Keratinocyte (primary cell): ENCODE measurements around the gene FRMD3. TPM values are rescaled to one million over a fixed set of nuclear protein-coding genes. Genes with fewer than 3 reads are reported as not detected.

Source experiments
- DNase-seq: peaks from one replicate; pipeline ENCODE4 v3.0.0-alpha.2; 2011; ENCODE audit warnings: low read depth, missing footprints, low spot score
- FAIRE-seq: peaks from 2 replicates; lab custom pipeline; 2011; peaks lifted over from hg19 to GRCh38; lab: Jason Lieb, UNC
- H2AFZ ChIP-seq: 2 replicates; pipeline ENCODE4 v1.6.0; 2012; ENCODE audit warnings: low read length, control low read depth, inconsistent platforms; ENCODE audit not compliant: control insufficient read depth
- H3K27ac ChIP-seq: 2 replicates; pipeline ENCODE4 v1.5.1; 2011; ENCODE audit warnings: low read length; ENCODE audit not compliant: control insufficient read depth, insufficient read depth
- H3K27me3 ChIP-seq: 3 replicates; pipeline ENCODE4 v1.6.0; 2011; ENCODE audit warnings: low read length; ENCODE audit not compliant: control insufficient read depth, insufficient read depth; ENCODE audit errors: extremely low read depth
- H3K36me3 ChIP-seq, 2 experiments: 2 replicates in 1 of 2; 3 replicates in 1 of 2; pipeline ENCODE4 v1.5.1; 2011; ENCODE audit warnings: low read length in 2 of 2, mild to moderate bottlenecking in 1 of 2; ENCODE audit not compliant: control insufficient read depth in 2 of 2, insufficient read depth in 2 of 2; ENCODE audit errors: extremely low read depth in 1 of 2
- H3K4me1 ChIP-seq: 3 replicates; pipeline ENCODE4 v1.5.1; 2011; ENCODE audit warnings: low read length; ENCODE audit not compliant: control insufficient read depth, insufficient read depth; ENCODE audit errors: extremely low read depth
- H3K4me2 ChIP-seq: 3 replicates; pipeline ENCODE4 v1.6.0; 2011; ENCODE audit warnings: low read depth, low read length; ENCODE audit not compliant: control insufficient read depth, insufficient read depth; ENCODE audit errors: extremely low read depth
- H3K4me3 ChIP-seq, 3 experiments: fragments of 200-600 bp in 1 of 3; sonication (generic) in 1 of 3; 2 replicates in 2 of 3; 3 replicates in 1 of 3; pipeline ENCODE4 v1.5.1; 2011 to 2016; ENCODE audit warnings: low read length in 3 of 3, mild to moderate bottlenecking in 3 of 3, control low read depth in 2 of 3, inconsistent platforms in 1 of 3, low read depth in 1 of 3, mixed read lengths in 1 of 3, mixed run types in 1 of 3, moderate library complexity in 1 of 3; ENCODE audit not compliant: control insufficient read depth in 2 of 3, insufficient read depth in 2 of 3; ENCODE audit errors: extremely low read depth in 1 of 3
- H3K79me2 ChIP-seq: 2 replicates; pipeline ENCODE4 v1.6.0; 2012; ENCODE audit warnings: low read length; ENCODE audit not compliant: control insufficient read depth, insufficient read depth
- H3K9ac ChIP-seq: 3 replicates; pipeline ENCODE4 v1.6.0; 2011; ENCODE audit warnings: low read length; ENCODE audit not compliant: control insufficient read depth, insufficient read depth; ENCODE audit errors: extremely low read depth
- H3K9me1 ChIP-seq: 3 replicates; pipeline ENCODE4 v1.6.0; 2011; ENCODE audit warnings: low read length; ENCODE audit not compliant: control insufficient read depth, insufficient read depth; ENCODE audit errors: extremely low read depth
- H3K9me3 ChIP-seq: 2 replicates; pipeline ENCODE4 v1.5.1; 2012; ENCODE audit warnings: low read depth, low read length; ENCODE audit not compliant: control insufficient read depth
- H4K20me1 ChIP-seq: 3 replicates; pipeline ENCODE4 v1.6.0; 2011; ENCODE audit warnings: low read length; ENCODE audit not compliant: control insufficient read depth, insufficient read depth; ENCODE audit errors: extremely low read depth
- CTCF ChIP-seq, 3 experiments: IDR thresholded peaks in 1 of 3; conservative IDR thresholded peaks in 1 of 3; optimal IDR thresholded peaks in 1 of 3; 2 replicates in 2 of 3; 3 replicates in 1 of 3; pipeline versions ENCODE3 to v1.5.1; 2011; ENCODE audit warnings: low read length in 3 of 3, mild to moderate bottlenecking in 3 of 3, moderate library complexity in 2 of 3, control low read depth in 1 of 3, inconsistent platforms in 1 of 3; ENCODE audit not compliant: insufficient read depth in 2 of 3; ENCODE audit errors: extremely low read depth in 1 of 3
- EZH2 ChIP-seq: IDR thresholded peaks from one replicate; pipeline ENCODE4 v1.6.1; 2012; ENCODE audit warnings: inconsistent platforms, mild to moderate bottlenecking, low read length, moderate library complexity
- dilution Hi-C: fragments of 300-500 bp; cut with MboI; formaldehyde crosslinking; loops from one replicate; pipeline ENCODE4 v1.7.0; 2020; ENCODE audit warnings: low sequenced_read_pairs; ENCODE audit not compliant: extremely low pct_ligation_motif_present
- polyA plus RNA-seq, 5 experiments: library from polyadenylated mRNA; depleted of rRNA in 3 of 5; stranded (reverse) in 3 of 5; stranded (forward) in 1 of 5; unstranded in 1 of 5; fragments of >200 nt; gene quantifications; 1 replicate in 1 of 5; 2 replicates in 3 of 5; 3 replicates in 1 of 5; pipeline versions ENCODE4 v1.2.1 to v1.2.3, GENCODE V29; 2011 to 2012; ENCODE audit warnings: missing spikeins in 2 of 5, low read depth in 1 of 5, low replicate concordance in 1 of 5

The FRMD3 gene
- polyA plus RNA-seq, 1 donor (not counting 4 experiments of a cell fraction or from before 2014, with no cell fraction given) = 0.21 TPM

GRCh38 chr9:83283528-83283927 is 254.7 kb downstream of the FRMD3 start:
- Histone ChIP-seq H3K9me3 (no peaks in the 10 kb centered on the region), H3K79me2 (no peaks in the 10 kb centered on the region), H3K4me1 (peaks cover 14% of the 10 kb centered on the region), H3K36me3 (no peaks in the 10 kb centered on the region), H3K9ac (no peak overlapping the region), H3K4me3 (no peak overlapping the region), H2AFZ (no peak overlapping the region), H3K27me3 (no peaks in the 10 kb centered on the region), H4K20me1 (no peaks in the 10 kb centered on the region), H3K27ac (no peak overlapping the region), H3K4me2 (no peak overlapping the region), H3K9me1 (peaks cover 3% of the 10 kb centered on the region)
- dilution Hi-C loops = no loop called here
- TF ChIP-seq CTCF (optimal IDR thresholded peaks at IDR 0.05 in 1 of 3, IDR thresholded peaks at IDR 0.05 in 1 of 3, conservative IDR thresholded peaks at IDR 0.05 in 1 of 3; ENCODE audit: extremely low read depth in 1 of 3, insufficient read depth in 2 of 3, low read length in 3 of 3) (no peak), EZH2 (no peak)
- DNase-seq = no peak
- no peak for FAIRE-seq

GRCh38 chr9:83281306-83282255 is 256.6 kb downstream of the FRMD3 start:
- no peak for FAIRE-seq
- H3K9me3 ChIP-seq = no peaks in the 10 kb centered on the region
- peak overlapping the region in 2 of 3 experiments; percentile 21 to 24 for H3K4me3 ChIP-seq
- H3K9ac ChIP-seq = no peak overlapping the region
- dilution Hi-C loops = no loop called here
- H3K27ac ChIP-seq = no peak overlapping the region
- H3K79me2 ChIP-seq = no peaks in the 10 kb centered on the region
- H3K9me1 ChIP-seq = peaks cover 3% of the 10 kb centered on the region
- TF ChIP-seq EZH2 (no peak), CTCF (optimal IDR thresholded peaks at IDR 0.05 in 1 of 3, IDR thresholded peaks at IDR 0.05 in 1 of 3, conservative IDR thresholded peaks at IDR 0.05 in 1 of 3; ENCODE audit: extremely low read depth in 1 of 3, insufficient read depth in 2 of 3, low read length in 3 of 3) (no peak)
- H2AFZ ChIP-seq = peak overlapping the region; percentile 11
- H3K36me3 ChIP-seq = no peaks in the 10 kb centered on the region
- H3K4me1 ChIP-seq = peaks cover 18% of the 10 kb centered on the region
- no peaks in the 10 kb centered on the region for H4K20me1 ChIP-seq
- DNase-seq = peak; percentile 28
- H3K4me2 ChIP-seq = peak overlapping the region; percentile 50
- H3K27me3 ChIP-seq = no peaks in the 10 kb centered on the region
